Gastrocnemius medialis (tissue), 4 donors: Measurements from ENCODE around the gene ZNF276.

Experiments
- CTCF ChIP-seq, 5 experiments: fragments of 450-650 bp in 3 of 5; fragments of 200-600 bp in 2 of 5; sonication (generic) in 2 of 5; IDR thresholded peaks in 4 of 5; conservative IDR thresholded peaks in 1 of 5; 1 replicate in 4 of 5; 2 replicates in 1 of 5; pipeline ENCODE4 v1.5.1; 2016 to 2019; ENCODE audit warnings: antibody characterized with exemption in 5 of 5, mild to moderate bottlenecking in 3 of 5, moderate library complexity in 3 of 5
- POLR2A ChIP-seq, 2 donors: fragments of 450-650 bp; IDR thresholded peaks; one replicate each; pipeline ENCODE4 v1.6.1; 2017; ENCODE audit warnings: antibody characterized with exemption in 2 of 2, mild to moderate bottlenecking in 2 of 2, moderate library complexity in 2 of 2

DNA sequence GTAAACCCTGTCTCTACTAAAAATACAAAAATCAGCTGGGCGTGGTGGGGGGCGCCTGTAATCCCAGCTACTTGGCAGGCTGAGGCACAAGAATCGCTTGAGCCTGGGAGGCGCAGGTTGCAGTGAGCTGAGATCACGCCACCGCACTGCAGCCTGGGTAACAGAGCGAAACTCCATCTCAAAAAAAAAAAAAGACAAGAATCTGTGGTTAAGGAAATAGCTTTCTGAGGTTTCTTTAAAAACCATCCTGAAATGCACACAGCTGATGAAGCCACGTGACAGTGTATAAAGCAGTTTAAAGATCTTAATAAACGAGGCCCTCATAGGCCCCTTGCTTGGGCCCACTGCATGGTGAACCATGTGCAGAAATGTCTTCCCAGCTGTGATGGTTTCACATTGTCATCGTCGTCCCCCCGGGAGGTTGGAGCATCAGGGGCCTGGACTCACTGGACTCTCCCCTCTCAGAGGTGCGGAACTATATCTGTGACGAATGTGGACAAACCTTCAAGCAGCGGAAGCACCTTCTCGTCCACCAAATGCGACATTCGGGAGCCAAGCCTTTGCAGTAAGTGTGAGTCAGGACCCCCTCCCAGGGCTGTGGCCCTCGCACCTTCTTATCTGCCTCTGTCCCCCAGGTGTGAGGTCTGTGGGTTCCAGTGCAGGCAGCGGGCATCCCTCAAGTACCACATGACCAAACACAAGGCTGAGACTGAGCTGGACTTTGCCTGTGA is 16.2 kb downstream of the ZNF276 start:
- TF ChIP-seq CTCF (IDR thresholded peaks at IDR 0.05 in 4 of 5, conservative IDR thresholded peaks at IDR 0.05 in 1 of 5) (no peak), POLR2A (IDR thresholded peaks at IDR 0.05) (no peak)
